MCF 10A (cell line): ENCODE data around the gene ZNF638. TPM values are rescaled to one million over a fixed set of nuclear protein-coding genes. Genes with fewer than 3 reads are reported as not detected.

Experiments
- BruUV-seq: library from RNA; stranded (reverse); fragments of 400-500 nt; replicated peaks from 2 replicates; lab custom pipeline; 2021; lab: Mats Ljungman, UMichigan
- CTCF ChIA-PET: fragments of 300-600 bp; sonication (Branson Sonifier 250); formaldehyde crosslinking; extraction: SDS; loops from one replicate; lab custom pipeline; 2021; ENCODE audit warnings: antibody characterized with exemption, inconsistent platforms; lab: Yijun Ruan, JAX
- POLR2A ChIA-PET: fragments of 300-600, 350-650 bp; sonication (Branson Sonifier 250); formaldehyde crosslinking; extraction: SDS; loops from one replicate; lab custom pipeline; 2020; ENCODE audit warnings: antibody characterized with exemption, inconsistent platforms; lab: Yijun Ruan, JAX
- DNase-seq: peaks from one replicate; pipeline ENCODE4 v3.0.0-alpha.2; 2018; ENCODE audit not compliant: unreplicated experiment
- H3K27ac Mint-ChIP-seq: one replicate; pipeline ENCODE4 v1.8.0; 2022; ENCODE audit warnings: mild to moderate bottlenecking, low read depth, mixed read lengths; ENCODE audit not compliant: unreplicated experiment
- H3K27me3 Mint-ChIP-seq: one replicate; pipeline ENCODE4 v1.8.0; 2022; ENCODE audit warnings: mixed read lengths; ENCODE audit not compliant: insufficient read depth, unreplicated experiment
- H3K36me3 Mint-ChIP-seq: one replicate; pipeline ENCODE4 v1.8.0; 2022; ENCODE audit warnings: mild to moderate bottlenecking, moderate library complexity, mixed read lengths; ENCODE audit not compliant: insufficient read depth, unreplicated experiment
- H3K4me1 Mint-ChIP-seq: one replicate; pipeline ENCODE4 v1.8.0; 2022; ENCODE audit warnings: mixed read lengths; ENCODE audit not compliant: insufficient read depth, unreplicated experiment
- H3K4me3 Mint-ChIP-seq: one replicate; pipeline ENCODE4 v1.8.0; 2022; ENCODE audit warnings: mild to moderate bottlenecking, moderate library complexity, mixed read lengths; ENCODE audit not compliant: unreplicated experiment
- H3K9me3 Mint-ChIP-seq: one replicate; pipeline ENCODE4 v1.8.0; 2022; ENCODE audit warnings: mixed read lengths; ENCODE audit not compliant: unreplicated experiment
- intact Hi-C: fragments of 100-400 bp; cut with micrococcal nuclease; formaldehyde crosslinking; loops from 2 replicates; pipeline ENCODE4 v1.14.1; 2022
- total RNA-seq: library from RNA; stranded (reverse); gene quantifications from 2 replicates; pipeline ENCODE4 v1.2.3, GENCODE V29; 2022
- TF ChIP-seq, protein P1 (sequence below): fragments of 200-600 bp; IDR thresholded peaks from one replicate; pipeline ENCODE4 v1.8.0; 2022; ENCODE audit warnings: antibody characterized with exemption, mild to moderate bottlenecking; ENCODE audit not compliant: unreplicated experiment

Gene ZNF638
- total RNA-seq, 1 experiment from 2014 or later: 142 TPM

DNA sequence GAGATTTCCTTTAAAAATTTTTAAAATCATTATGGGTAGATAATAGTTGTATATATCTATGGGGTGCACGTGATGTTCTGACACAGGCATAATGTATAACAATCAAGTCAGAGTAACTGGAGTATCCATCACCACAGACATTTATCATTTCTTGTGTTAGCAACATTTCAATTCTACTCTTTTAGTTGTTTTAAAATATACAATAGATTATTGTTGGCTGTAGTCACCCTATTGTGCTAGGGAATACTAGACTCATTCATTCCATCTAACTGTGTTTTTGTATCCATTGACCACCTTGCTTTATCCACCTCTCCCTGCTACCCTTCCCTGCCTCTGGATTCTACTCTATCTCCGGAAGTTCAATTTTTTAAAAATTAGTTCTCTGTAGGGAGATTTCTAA, 152.8 kb downstream of the ZNF638 start:
- no peak overlapping the region for H3K27ac Mint-ChIP-seq
- ChIA-PET CTCF (no interaction called here), POLR2A (no interaction called here)
- no peaks in the 10 kb centered on the region for H3K9me3 Mint-ChIP-seq
- BruUV-seq: no TSS peak
- H3K4me1 Mint-ChIP-seq: no peaks in the 10 kb centered on the region
- H3K36me3 Mint-ChIP-seq: peaks cover 7% of the 10 kb centered on the region
- no peak for DNase-seq
- TF ChIP-seq, protein P1, sequence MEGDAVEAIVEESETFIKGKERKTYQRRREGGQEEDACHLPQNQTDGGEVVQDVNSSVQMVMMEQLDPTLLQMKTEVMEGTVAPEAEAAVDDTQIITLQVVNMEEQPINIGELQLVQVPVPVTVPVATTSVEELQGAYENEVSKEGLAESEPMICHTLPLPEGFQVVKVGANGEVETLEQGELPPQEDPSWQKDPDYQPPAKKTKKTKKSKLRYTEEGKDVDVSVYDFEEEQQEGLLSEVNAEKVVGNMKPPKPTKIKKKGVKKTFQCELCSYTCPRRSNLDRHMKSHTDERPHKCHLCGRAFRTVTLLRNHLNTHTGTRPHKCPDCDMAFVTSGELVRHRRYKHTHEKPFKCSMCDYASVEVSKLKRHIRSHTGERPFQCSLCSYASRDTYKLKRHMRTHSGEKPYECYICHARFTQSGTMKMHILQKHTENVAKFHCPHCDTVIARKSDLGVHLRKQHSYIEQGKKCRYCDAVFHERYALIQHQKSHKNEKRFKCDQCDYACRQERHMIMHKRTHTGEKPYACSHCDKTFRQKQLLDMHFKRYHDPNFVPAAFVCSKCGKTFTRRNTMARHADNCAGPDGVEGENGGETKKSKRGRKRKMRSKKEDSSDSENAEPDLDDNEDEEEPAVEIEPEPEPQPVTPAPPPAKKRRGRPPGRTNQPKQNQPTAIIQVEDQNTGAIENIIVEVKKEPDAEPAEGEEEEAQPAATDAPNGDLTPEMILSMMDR: no peak
- intact Hi-C loops: no loop called here
- H3K4me3 Mint-ChIP-seq: no peak overlapping the region
- H3K27me3 Mint-ChIP-seq: no peaks in the 10 kb centered on the region

Other genes starting within 250 kb of the ZNF638 start
- 14.7 and 14.9 TPM in 2 replicates for gene MCEE, start 201.6 kb upstream of the ZNF638 start, total RNA-seq
- gene MPHOSPH10, start 201.1 kb upstream of the ZNF638 start, total RNA-seq: 31.4 and 32.8 TPM in 2 replicates
- gene PAIP2B, start 104.7 kb upstream of the ZNF638 start, total RNA-seq: 1.4 and 1.8 TPM in 2 replicates
- gene DYSF, start 121.8 kb downstream of the ZNF638 start, total RNA-seq: 2.0 and 2.1 TPM in 2 replicates